SK-N-SH treated with all-trans-retinoic acid at 6 μM for 48 hours (cell line): ENCODE results near the gene PNKD.

Experiments
- ARNTL ChIP-seq: fragments of 450-650 bp; formaldehyde crosslinking; IDR thresholded peaks from 2 replicates; pipeline ENCODE4 v1.5.0; 2020; ENCODE audit warnings: low read depth, mild to moderate bottlenecking, moderate library complexity, borderline replicate concordance
- CREB5 ChIP-seq: fragments of 250-450 bp; sonication (Bioruptor Pico); IDR thresholded peaks from 2 replicates; pipeline ENCODE4 v1.5.1; 2020; ENCODE audit warnings: low read depth, mild to moderate bottlenecking, moderate library complexity
- ISL1 ChIP-seq: fragments of 250-450 bp; sonication (Bioruptor Pico); IDR thresholded peaks from 2 replicates; pipeline ENCODE4 v2.1.2; 2022; ENCODE audit warnings: mild to moderate bottlenecking, moderate library complexity
- PATZ1 ChIP-seq: fragments of 250-450 bp; sonication (Bioruptor Pico); IDR thresholded peaks from 2 replicates; pipeline ENCODE4 v1.8.0; 2020; ENCODE audit warnings: mild to moderate bottlenecking, moderate library complexity, borderline replicate concordance
- RARB ChIP-seq: fragments of 250-450 bp; sonication (Bioruptor Pico); IDR thresholded peaks from 2 replicates; pipeline ENCODE4 v1.8.0; 2021; ENCODE audit warnings: mild to moderate bottlenecking, moderate library complexity
- TCF4 ChIP-seq: fragments of 250-450 bp; sonication (Bioruptor Pico); IDR thresholded peaks from 2 replicates; pipeline ENCODE4 v1.8.0; 2021; ENCODE audit warnings: mild to moderate bottlenecking, moderate library complexity, borderline replicate concordance
- ZFP3 ChIP-seq: fragments of 250-450 bp; sonication (Bioruptor Pico); IDR thresholded peaks from 2 replicates; pipeline ENCODE4 v1.5.0; 2020; ENCODE audit warnings: mild to moderate bottlenecking, moderate library complexity
- ZFP30 ChIP-seq: fragments of 450-650 bp; formaldehyde crosslinking; IDR thresholded peaks from 2 replicates; pipeline ENCODE4 v1.5.0; 2022; ENCODE audit warnings: mild to moderate bottlenecking, moderate library complexity

- TF ChIP-seq RARB (no peak), ISL1 (CRISPR knock-in tag) (no peak), ZFP30 (no peak), TCF4 (CRISPR knock-in tag) (no peak), ARNTL (CRISPR knock-in tag) (no peak), PATZ1 (CRISPR knock-in tag) (no peak), ZFP3 (no peak), CREB5 (CRISPR knock-in tag) (no peak)
These were observed 73.9 kb downstream of the PNKD start for GRCh38 chr2:218344090-218344754.
